HepG2 (cell line): ENCODE measurements around the gene UPB1. TPM values are rescaled to one million over a fixed set of nuclear protein-coding genes. Genes with fewer than 3 reads are reported as not detected.

Source experiments
- CENPX ChIP-seq: sonication (generic); formaldehyde crosslinking; IDR thresholded peaks from 2 replicates; pipeline ENCODE4 v1.9.0; 2021; ENCODE audit warnings: mild to moderate bottlenecking, missing genetic modification reagents, moderate library complexity
- FIP1L1 ChIP-seq: fragments of 200-400 bp; formaldehyde crosslinking; IDR thresholded peaks from 2 replicates; pipeline ENCODE4 v1.6.1; 2018; ENCODE audit warnings: low read depth, mild to moderate bottlenecking, low read length, moderate library complexity, borderline replicate concordance; ENCODE audit not compliant: insufficient read depth
- HOMEZ ChIP-seq: IDR thresholded peaks from 2 replicates; pipeline ENCODE4 v1.6.1; 2016; ENCODE audit warnings: low read depth
- IRF1 ChIP-seq: sonication (generic); formaldehyde crosslinking; IDR thresholded peaks from 2 replicates; pipeline ENCODE4 v1.4.0; 2020; ENCODE audit warnings: low read depth, mild to moderate bottlenecking, missing genetic modification reagents
- ISL2 ChIP-seq: sonication (generic); formaldehyde crosslinking; IDR thresholded peaks from 2 replicates; pipeline ENCODE4 v1.5.0; 2020; ENCODE audit warnings: missing genetic modification reagents
- JUN ChIP-seq: sonication (generic); formaldehyde crosslinking; IDR thresholded peaks from 2 replicates; pipeline ENCODE4 v1.4.0; 2020; ENCODE audit warnings: mild to moderate bottlenecking, missing genetic modification reagents
- MTF2 ChIP-seq: sonication (generic); formaldehyde crosslinking; IDR thresholded peaks from 2 replicates; pipeline ENCODE4 v1.5.0; 2020; ENCODE audit warnings: missing genetic modification reagents, borderline replicate concordance
- POLR2G ChIP-seq: fragments of 200-400 bp; formaldehyde crosslinking; IDR thresholded peaks from 2 replicates; pipeline ENCODE4 v1.6.1; 2018; ENCODE audit warnings: mild to moderate bottlenecking, low read depth, low read length, moderate library complexity
- PRPF4 ChIP-seq: fragments of 200-400 bp; formaldehyde crosslinking; IDR thresholded peaks from 2 replicates; pipeline ENCODE4 v1.6.1; 2016; ENCODE audit warnings: low read length, low read depth; ENCODE audit not compliant: poor library complexity, severe bottlenecking
- RARA ChIP-seq: IDR thresholded peaks from 2 replicates; pipeline ENCODE4 v1.6.1; 2016; ENCODE audit warnings: missing genetic modification reagents, missing compliant biosample characterization
- SKIL ChIP-seq: sonication (generic); formaldehyde crosslinking; IDR thresholded peaks from 2 replicates; pipeline ENCODE4 v1.8.0; 2022; ENCODE audit warnings: missing genetic modification reagents, mild to moderate bottlenecking, moderate library complexity, borderline replicate concordance
- TAF15 ChIP-seq: fragments of 200-400 bp; formaldehyde crosslinking; IDR thresholded peaks from one replicate; pipeline ENCODE4 v1.6.1; 2018; ENCODE audit warnings: mild to moderate bottlenecking, low read depth, low read length; ENCODE audit not compliant: poor library complexity, severe bottlenecking
- TOE1 ChIP-seq: sonication (generic); formaldehyde crosslinking; IDR thresholded peaks from 2 replicates; pipeline ENCODE4 v1.4.0; 2020; ENCODE audit warnings: mild to moderate bottlenecking, missing genetic modification reagents
- U2AF2 ChIP-seq: fragments of 200-400 bp; formaldehyde crosslinking; IDR thresholded peaks from 2 replicates; pipeline ENCODE4 v1.6.1; 2017; ENCODE audit warnings: low read depth, mild to moderate bottlenecking, low read length
- ZBTB3 ChIP-seq: sonication (generic); formaldehyde crosslinking; IDR thresholded peaks from 2 replicates; pipeline ENCODE4 v1.4.0; 2020; ENCODE audit warnings: low read depth, mild to moderate bottlenecking, moderate library complexity, missing genetic modification reagents, borderline replicate concordance
- ZNF558 ChIP-seq: sonication (generic); formaldehyde crosslinking; IDR thresholded peaks from 2 replicates; pipeline ENCODE4 v1.9.0; 2022; ENCODE audit warnings: mild to moderate bottlenecking, missing genetic modification reagents, borderline replicate concordance
- ZNF839 ChIP-seq: sonication (generic); formaldehyde crosslinking; IDR thresholded peaks from 2 replicates; pipeline ENCODE4 v1.4.0; 2020; ENCODE audit warnings: missing genetic modification reagents, mild to moderate bottlenecking, borderline replicate concordance
- polyA plus RNA-seq, 8 experiments: library from polyadenylated mRNA; depleted of rRNA in 3 of 8; stranded (reverse) in 7 of 8; unstranded in 1 of 8; fragments of >200 nt; fragmentation: Illumina TruSeq in 4 of 8; extraction: Trizol in 4 of 8; gene quantifications; 2 replicates each; pipeline versions ENCODE4 v1.2.1 to v1.2.3, GENCODE V29; 2011 to 2016; ENCODE audit warnings: low read depth in 4 of 8, missing spikeins in 1 of 8, mixed read lengths in 1 of 8; ENCODE audit not compliant: insufficient read depth in 1 of 8
- total RNA-seq, 5 experiments: library from RNA; depleted of rRNA; stranded (reverse); fragments of >200 nt; fragmentation: Illumina TruSeq; extraction: Trizol; gene quantifications; 2 replicates each; pipeline ENCODE4 v1.2.3, GENCODE V29; 2016; ENCODE audit warnings: low read depth in 1 of 5
- TF ChIP-seq, protein P1 (sequence below): sonication (generic); formaldehyde crosslinking; IDR thresholded peaks from 2 replicates; pipeline ENCODE4 v1.4.0; 2020; ENCODE audit warnings: missing genetic modification reagents, borderline replicate concordance
- TF ChIP-seq, protein P2 (sequence below): sonication (generic); formaldehyde crosslinking; IDR thresholded peaks from 2 replicates; pipeline ENCODE4; 2020; ENCODE audit warnings: missing genetic modification reagents, mild to moderate bottlenecking, borderline replicate concordance

Gene UPB1
- total and polyA plus RNA-seq, 2 of the 13 experiments (the other 11 are each of a cell fraction or from before 2014, with no cell fraction given), result 0.38 to 1.2 TPM

GRCh38 chr22:24525416-24526037 is 30.4 kb downstream of the UPB1 start (continued):
- TF ChIP-seq SKIL (CRISPR knock-in tag) (peak; percentile 67; the same call in 1 of the 2 replicates), ZNF839 (CRISPR knock-in tag) (no peak), PRPF4 (no peak), MTF2 (CRISPR knock-in tag) (no peak), TAF15 (no peak), U2AF2 (no peak), FIP1L1 (no peak), ISL2 (CRISPR knock-in tag) (no peak), TOE1 (no peak), ZBTB3 (CRISPR knock-in tag) (no peak), JUN (peak; percentile 95), CENPX (CRISPR knock-in tag) (no peak), IRF1 (no peak), HOMEZ (CRISPR knock-in tag) (peak; percentile 82), ZNF558 (CRISPR knock-in tag) (no peak), POLR2G (no peak), RARA (CRISPR knock-in tag) (peak; percentile 98)
- TF ChIP-seq, protein P1, sequence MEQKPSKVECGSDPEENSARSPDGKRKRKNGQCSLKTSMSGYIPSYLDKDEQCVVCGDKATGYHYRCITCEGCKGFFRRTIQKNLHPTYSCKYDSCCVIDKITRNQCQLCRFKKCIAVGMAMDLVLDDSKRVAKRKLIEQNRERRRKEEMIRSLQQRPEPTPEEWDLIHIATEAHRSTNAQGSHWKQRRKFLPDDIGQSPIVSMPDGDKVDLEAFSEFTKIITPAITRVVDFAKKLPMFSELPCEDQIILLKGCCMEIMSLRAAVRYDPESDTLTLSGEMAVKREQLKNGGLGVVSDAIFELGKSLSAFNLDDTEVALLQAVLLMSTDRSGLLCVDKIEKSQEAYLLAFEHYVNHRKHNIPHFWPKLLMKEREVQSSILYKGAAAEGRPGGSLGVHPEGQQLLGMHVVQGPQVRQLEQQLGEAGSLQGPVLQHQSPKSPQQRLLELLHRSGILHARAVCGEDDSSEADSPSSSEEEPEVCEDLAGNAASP (CRISPR knock-in tag), result peak; percentile 71; the same call in 1 of the 2 replicates
- TF ChIP-seq, protein P2, sequence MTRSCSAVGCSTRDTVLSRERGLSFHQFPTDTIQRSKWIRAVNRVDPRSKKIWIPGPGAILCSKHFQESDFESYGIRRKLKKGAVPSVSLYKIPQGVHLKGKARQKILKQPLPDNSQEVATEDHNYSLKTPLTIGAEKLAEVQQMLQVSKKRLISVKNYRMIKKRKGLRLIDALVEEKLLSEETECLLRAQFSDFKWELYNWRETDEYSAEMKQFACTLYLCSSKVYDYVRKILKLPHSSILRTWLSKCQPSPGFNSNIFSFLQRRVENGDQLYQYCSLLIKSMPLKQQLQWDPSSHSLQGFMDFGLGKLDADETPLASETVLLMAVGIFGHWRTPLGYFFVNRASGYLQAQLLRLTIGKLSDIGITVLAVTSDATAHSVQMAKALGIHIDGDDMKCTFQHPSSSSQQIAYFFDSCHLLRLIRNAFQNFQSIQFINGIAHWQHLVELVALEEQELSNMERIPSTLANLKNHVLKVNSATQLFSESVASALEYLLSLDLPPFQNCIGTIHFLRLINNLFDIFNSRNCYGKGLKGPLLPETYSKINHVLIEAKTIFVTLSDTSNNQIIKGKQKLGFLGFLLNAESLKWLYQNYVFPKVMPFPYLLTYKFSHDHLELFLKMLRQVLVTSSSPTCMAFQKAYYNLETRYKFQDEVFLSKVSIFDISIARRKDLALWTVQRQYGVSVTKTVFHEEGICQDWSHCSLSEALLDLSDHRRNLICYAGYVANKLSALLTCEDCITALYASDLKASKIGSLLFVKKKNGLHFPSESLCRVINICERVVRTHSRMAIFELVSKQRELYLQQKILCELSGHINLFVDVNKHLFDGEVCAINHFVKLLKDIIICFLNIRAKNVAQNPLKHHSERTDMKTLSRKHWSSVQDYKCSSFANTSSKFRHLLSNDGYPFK (CRISPR knock-in tag), result no peak
